Measurements from ENCODE around the gene HYAL2. TPM values are rescaled to one million over a fixed set of nuclear protein-coding genes. Genes with fewer than 3 reads are reported as not detected.
A peak's percentile ranks its signal among the peaks of the same experiment; 100 is the strongest.

The HYAL2 gene
- total and polyA plus RNA-seq, 2 of the 8 experiments (the other 6 are each of a cell fraction or from before 2014, with no cell fraction given), result 51.9 to 176 TPM

- no peak overlapping the region for H3K23ac ChIP-seq (ENCODE audit: insufficient read length)
- POLR2A ChIA-PET (ENCODE audit: partially characterized antibody), result interaction anchor here (0.7 to 12.6 kb wide), 3 partner anchors 12 to 25 kb away, joined by 3 to 149 read pairs (median 36); partner anchors contain the start of genes HYAL1, HYAL3, IFRD2 and NAA80
- no peak overlapping the region for H2BK15ac ChIP-seq (ENCODE audit: low read length)
- H2AK5ac ChIP-seq (ENCODE audit: low read depth, low read length), result no peak overlapping the region
- no peak overlapping the region for H3K4ac ChIP-seq (replicated peaks; ENCODE audit: insufficient read length, low read depth, low read length)
- peaks cover 20% of the 10 kb centered on the region for H3K79me1 ChIP-seq (ENCODE audit: low read depth, low read length)
- H3K36me3 ChIP-seq (ENCODE audit: control insufficient read depth in 2 of 4, insufficient read depth in 4 of 4, low read length in 3 of 4), result peaks cover 16 to 34% (median 28%) of the 10 kb centered on the region in 4 experiments
- no peak overlapping the region for H2BK120ac ChIP-seq (replicated peaks; ENCODE audit: low read depth, low read length)
- H3K4me3 ChIP-seq (ENCODE audit: extremely low read depth in 1 of 4, insufficient read depth in 2 of 4, low read depth in 3 of 4, low read length in 4 of 4), result no peak overlapping the region
- H2BK12ac ChIP-seq (ENCODE audit: low read depth, low read length), result no peak overlapping the region
- FAIRE-seq (no peak), DNase-seq (ENCODE audit: low read depth in 1 of 2, low spot score in 2 of 2) (no peak)
- H3K4me1 ChIP-seq (replicated peaks in 1 of 4; ENCODE audit: control insufficient read depth in 3 of 4, insufficient read depth in 4 of 4, low read length in 3 of 4), result peaks cover 0 to 15% (median 10%) of the 10 kb centered on the region in 4 experiments; a peak in 6 of 7 replicates
- no peak overlapping the region for H3K18ac ChIP-seq (ENCODE audit: extremely low read depth, low read length)
- H4K5ac ChIP-seq (ENCODE audit: insufficient read length, low read depth, low read length), result no peak overlapping the region
- peaks cover 0 to 1% of the 10 kb centered on the region in 2 experiments; a peak in 1 of 4 replicates for H3K9me3 ChIP-seq (ENCODE audit: insufficient read depth in 2 of 2, low read depth in 1 of 2, low read length in 1 of 2)
- no peak overlapping the region for H4K91ac ChIP-seq (replicated peaks; ENCODE audit: insufficient read length, low read length)
- CTCF ChIA-PET (ENCODE audit: partially characterized antibody), result interaction anchor here (0.6 to 3.6 kb wide), 5 partner anchors 10 to 139 kb away, joined by 4 to 17 read pairs (median 5); partner anchors contain the start of genes HYAL1 and TUSC2
- no peak overlapping the region; the same call in 1 of the 2 replicates for H3K27ac ChIP-seq (ENCODE audit: low read depth, low read length)
- peaks cover 0 to 25% of the 10 kb centered on the region in 2 experiments; a peak in 3 of 4 replicates for H3K79me2 ChIP-seq (ENCODE audit: control insufficient read depth in 1 of 2, insufficient read depth in 2 of 2, low read length in 2 of 2)
- peaks cover 19 to 35% of the 10 kb centered on the region in 2 experiments for H4K20me1 ChIP-seq (replicated peaks in 1 of 2; ENCODE audit: control insufficient read depth in 1 of 2, insufficient read depth in 2 of 2, low read length in 2 of 2)
- H3K9ac ChIP-seq (replicated peaks in 1 of 4; ENCODE audit: extremely low read depth in 1 of 4, low read depth in 3 of 4, low read length in 3 of 4), result peak overlapping the region in 1 of 4 experiments; percentile 10; a peak in 1 of 7 replicates
- no peak overlapping the region for H2BK20ac ChIP-seq (ENCODE audit: low read length)
- H3K4me2 ChIP-seq (ENCODE audit: insufficient read depth in 1 of 2, low read depth in 2 of 2, low read length in 2 of 2), result no peak overlapping the region; a peak in 1 of 4 replicates
- no peak overlapping the region for H2BK5ac ChIP-seq (ENCODE audit: low read depth, low read length)
- no peak overlapping the region for H3K56ac ChIP-seq (replicated peaks; ENCODE audit: insufficient read length, low read depth, low read length)
- H3K14ac ChIP-seq (ENCODE audit: insufficient read length), result no peak overlapping the region
- peaks cover 10% of the 10 kb centered on the region for H3K23me2 ChIP-seq (ENCODE audit: low read depth, low read length)
- H3K27me3 ChIP-seq (replicated peaks in 1 of 4; ENCODE audit: control insufficient read depth in 3 of 4, extremely low read depth in 1 of 4, insufficient read depth in 3 of 4, low read length in 3 of 4), result no peaks in the 10 kb centered on the region
- peak overlapping the region; percentile 54; the same call in 1 of the 2 replicates for H4K8ac ChIP-seq (ENCODE audit: extremely low read depth, insufficient read depth, low read length)
- H2AFZ ChIP-seq (ENCODE audit: low read length), result no peak overlapping the region
- TF ChIP-seq CBX8 (IDR thresholded peaks at IDR 0.05; ENCODE audit: borderline replicate concordance, low read depth, low read length), result no peak
- TF ChIP-seq EZH2 (IDR thresholded peaks at IDR 0.05; ENCODE audit: low read depth, low read length, severe bottlenecking), result no peak
- TF ChIP-seq GTF2F1 (IDR thresholded peaks at IDR 0.05; ENCODE audit: borderline replicate concordance, low read depth, low read length), result no peak
- no peak for TF ChIP-seq YY1 (IDR thresholded peaks at IDR 0.05; ENCODE audit: low read depth, low read length)
- no peak for TF ChIP-seq ZNF274 (IDR thresholded peaks at IDR 0.05; ENCODE audit: borderline replicate concordance, extremely low read depth, low read length)
- no peak for TF ChIP-seq SRF (IDR thresholded peaks at IDR 0.05; ENCODE audit: low read depth, low read length)
- TF ChIP-seq KDM4A (IDR thresholded peaks at IDR 0.05; ENCODE audit: low read depth, low read length, severe bottlenecking), result no peak
- TF ChIP-seq SIRT6 (IDR thresholded peaks at IDR 0.05; ENCODE audit: low read length), result no peak
- TF ChIP-seq CHD2 (IDR thresholded peaks at IDR 0.05; ENCODE audit: low read length), result no peak
- TF ChIP-seq EGR1 (IDR thresholded peaks at IDR 0.05; ENCODE audit: borderline replicate concordance, low read depth, low read length), result no peak
- TF ChIP-seq RXRA (IDR thresholded peaks at IDR 0.05; ENCODE audit: insufficient read depth, low read depth, low read length), result no peak
- TF ChIP-seq TCF12 (IDR thresholded peaks at IDR 0.05; ENCODE audit: low read depth, low read length), result no peak
- 83% methylated on average over 6 of the region's 6 CpGs; no CpG with 5 or more reads in 1 of the 2 experiments for WGBS, 2 experiments (ENCODE audit: extremely low coverage in 1 of 2, insufficient coverage in 1 of 2, insufficient read length in 1 of 2, insufficient replicate concordance in 2 of 2, low coverage in 1 of 2, low lambda C conversion rate in 2 of 2, missing lambda C conversion rate in 1 of 2)
These were observed 5.2 kb downstream of the HYAL2 start for GRCh38 chr3:50317300-50317699.
